Stimulated activated CD4-positive, alpha-beta T cell treated with anti-CD3 and anti-CD28 coated beads, Interleukin-1b, Interleukin-23, amount 100 ng/mL, for 1 hour (primary cell): ENCODE measurements around the gene AIF1.
"Not testable (repeated sequence)": the region's sequence is repeated elsewhere in the genome, so short reads cannot be mapped to it uniquely, and the experiment has no call there.

Experiments
- DNase-seq, 2 donors: peaks; one replicate each; pipeline ENCODE4 v3.0.0-alpha.2; 2020; ENCODE audit warnings: low read depth in 2 of 2

Gene AIF1

GRCh38 chr6:31580807-31581433, 34.1 kb upstream of the AIF1 start:
- DNase-seq: peak; percentile 87 to 89

- no peak for DNase-seq
Measured at GRCh38 chr6:31581434-31582229, 33.4 kb upstream of the AIF1 start.

- DNase-seq: peak in 1 of 2 donors; percentile 55
Measured at GRCh38 chr6:31582230-31582643, 32.8 kb upstream of the AIF1 start, which contains the start of gene LTB. Gene LTB (minus strand): TSS chr6:31582424. CDS start chr6:31582417, 7 bp downstream.

GRCh38 chr6:31585491-31585890, 29.5 kb upstream of the AIF1 start:
- no peak for DNase-seq

GRCh38 chr6:31586008-31586407, 29.0 kb upstream of the AIF1 start, which contains the start of gene LST1:
Gene LST1 (plus strand): TSS chr6:31586277. CDS start chr6:31587300, 1,023 bp downstream.
- DNase-seq: no peak

GRCh38 chr6:31586599-31587281, 28.3 kb upstream of the AIF1 start:
- DNase-seq: no peak

- no peak for DNase-seq
Measured at GRCh38 chr6:31587791-31588777, 26.9 kb upstream of the AIF1 start.

- DNase-seq: no peak
Measured at GRCh38 chr6:31588871-31589650, 26.0 kb upstream of the AIF1 start.

GRCh38 chr6:31590691-31591090, 24.3 kb upstream of the AIF1 start:
- not testable (repeated sequence) for DNase-seq

GRCh38 chr6:31592396-31592771, 22.6 kb upstream of the AIF1 start:
- DNase-seq: no peak

GRCh38 chr6:31597006-31597405, 18.0 kb upstream of the AIF1 start:
- DNase-seq: no peak

GRCh38 chr6:31607317-31607716, 7.7 kb upstream of the AIF1 start:
- DNase-seq: no peak

- no peak for DNase-seq
Measured at GRCh38 chr6:31609519-31610406, 5.3 kb upstream of the AIF1 start.

GRCh38 chr6:31610968-31611367, 4.1 kb upstream of the AIF1 start:
- no peak for DNase-seq

GRCh38 chr6:31614075-31614619, 887 bp upstream of the AIF1 start:
- no peak for DNase-seq

- DNase-seq: no peak
Measured at GRCh38 chr6:31615748-31616147, 714 bp downstream of the AIF1 start.

GRCh38 chr6:31617010-31617409, 2.0 kb downstream of the AIF1 start:
- DNase-seq: no peak

GRCh38 chr6:31619805-31620585, 5.0 kb downstream of the AIF1 start:
- DNase-seq: peak; percentile 80 to 95
